Vagina (tissue), 2 donors: ENCODE results near the gene ZNF276.

Experiments
- POLR2A ChIP-seq, 2 donors: fragments of 450-650 bp; IDR thresholded peaks; one replicate each; pipeline ENCODE4 v1.6.1; 2017; ENCODE audit warnings: antibody characterized with exemption in 2 of 2, mild to moderate bottlenecking in 2 of 2, moderate library complexity in 2 of 2
- POLR2AphosphoS5 ChIP-seq, 2 donors: sonication (generic); formaldehyde crosslinking; IDR thresholded peaks; one replicate each; pipeline ENCODE4 v1.9.0; 2017; ENCODE audit warnings: antibody characterized with exemption in 2 of 2, mild to moderate bottlenecking in 2 of 2, low read depth in 1 of 2; ENCODE audit not compliant: insufficient read depth in 1 of 2
- TF ChIP-seq, protein P1 (sequence below), 3 experiments: fragments of 450-650 bp in 2 of 3; fragments of 200-600 bp in 1 of 3; sonication (generic) in 1 of 3; IDR thresholded peaks; one replicate each; pipeline ENCODE4 v1.5.1; 2017 to 2019; ENCODE audit warnings: antibody characterized with exemption in 3 of 3, mild to moderate bottlenecking in 2 of 3, moderate library complexity in 2 of 3

DNA sequence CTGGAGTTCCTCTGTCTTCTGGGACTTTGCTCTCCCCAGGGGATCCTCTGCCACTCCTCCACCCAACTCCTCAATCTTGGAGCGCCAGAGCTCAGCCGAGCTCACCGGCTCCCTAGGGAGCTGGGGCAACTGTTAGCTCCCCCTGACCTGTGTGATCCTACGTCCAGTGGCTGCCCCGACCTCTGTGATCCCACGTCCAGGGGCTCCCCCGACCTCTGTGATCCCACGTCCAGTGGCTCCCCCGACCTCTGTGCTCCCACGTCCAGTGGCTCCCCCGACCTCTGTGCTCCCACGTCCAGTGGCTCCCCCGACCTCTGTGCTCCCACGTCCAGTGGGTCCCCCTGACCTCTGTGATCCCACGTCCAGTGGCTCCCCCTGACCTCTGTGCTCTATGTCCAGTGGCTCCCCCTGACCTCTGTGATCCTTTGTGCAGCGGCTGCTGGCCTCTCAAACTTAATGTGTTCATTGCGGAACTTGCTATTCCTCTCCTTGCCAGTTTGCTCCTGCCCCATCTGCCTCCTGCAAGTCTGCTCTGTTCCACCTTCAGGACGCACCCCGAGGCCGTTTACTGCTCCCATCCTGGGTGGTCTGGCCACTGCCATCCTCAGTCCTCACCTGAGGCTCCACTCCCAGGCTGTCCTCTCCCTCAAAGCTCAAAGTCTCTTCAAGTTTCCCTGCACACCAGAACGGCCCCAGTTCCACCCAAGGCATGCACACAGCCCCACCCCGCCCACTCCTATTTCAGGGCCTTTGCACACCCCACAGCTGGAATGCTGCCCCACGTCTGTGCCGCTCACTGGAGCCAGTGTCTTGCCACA lies 3.4 kb upstream of the ZNF276 start:
- TF ChIP-seq, protein P1, sequence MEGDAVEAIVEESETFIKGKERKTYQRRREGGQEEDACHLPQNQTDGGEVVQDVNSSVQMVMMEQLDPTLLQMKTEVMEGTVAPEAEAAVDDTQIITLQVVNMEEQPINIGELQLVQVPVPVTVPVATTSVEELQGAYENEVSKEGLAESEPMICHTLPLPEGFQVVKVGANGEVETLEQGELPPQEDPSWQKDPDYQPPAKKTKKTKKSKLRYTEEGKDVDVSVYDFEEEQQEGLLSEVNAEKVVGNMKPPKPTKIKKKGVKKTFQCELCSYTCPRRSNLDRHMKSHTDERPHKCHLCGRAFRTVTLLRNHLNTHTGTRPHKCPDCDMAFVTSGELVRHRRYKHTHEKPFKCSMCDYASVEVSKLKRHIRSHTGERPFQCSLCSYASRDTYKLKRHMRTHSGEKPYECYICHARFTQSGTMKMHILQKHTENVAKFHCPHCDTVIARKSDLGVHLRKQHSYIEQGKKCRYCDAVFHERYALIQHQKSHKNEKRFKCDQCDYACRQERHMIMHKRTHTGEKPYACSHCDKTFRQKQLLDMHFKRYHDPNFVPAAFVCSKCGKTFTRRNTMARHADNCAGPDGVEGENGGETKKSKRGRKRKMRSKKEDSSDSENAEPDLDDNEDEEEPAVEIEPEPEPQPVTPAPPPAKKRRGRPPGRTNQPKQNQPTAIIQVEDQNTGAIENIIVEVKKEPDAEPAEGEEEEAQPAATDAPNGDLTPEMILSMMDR (IDR thresholded peaks at IDR 0.05): no peak
- TF ChIP-seq POLR2A (IDR thresholded peaks at IDR 0.05): no peak
- no peak for TF ChIP-seq POLR2AphosphoS5 (IDR thresholded peaks at IDR 0.05; ENCODE audit: insufficient read depth in 1 of 2, low read depth in 1 of 2)
